GM10266 (cell line): ENCODE measurements around the gene RNFT2.

Experiments used
- DNase-seq: peaks from one replicate; pipeline ENCODE4 v3.0.0; 2012; ENCODE audit errors: extremely low spot score
- TF ChIP-seq, protein P1 (sequence below): IDR thresholded peaks from 2 replicates; pipeline ENCODE4 v1.5.1; 2012; ENCODE audit warnings: mild to moderate bottlenecking, low read depth; ENCODE audit not compliant: control insufficient read depth, insufficient read depth; ENCODE audit errors: missing control alignments

Gene RNFT2

GRCh38 chr12:116798719-116799118 lies 60.6 kb downstream of the RNFT2 start:
- TF ChIP-seq, protein P1, sequence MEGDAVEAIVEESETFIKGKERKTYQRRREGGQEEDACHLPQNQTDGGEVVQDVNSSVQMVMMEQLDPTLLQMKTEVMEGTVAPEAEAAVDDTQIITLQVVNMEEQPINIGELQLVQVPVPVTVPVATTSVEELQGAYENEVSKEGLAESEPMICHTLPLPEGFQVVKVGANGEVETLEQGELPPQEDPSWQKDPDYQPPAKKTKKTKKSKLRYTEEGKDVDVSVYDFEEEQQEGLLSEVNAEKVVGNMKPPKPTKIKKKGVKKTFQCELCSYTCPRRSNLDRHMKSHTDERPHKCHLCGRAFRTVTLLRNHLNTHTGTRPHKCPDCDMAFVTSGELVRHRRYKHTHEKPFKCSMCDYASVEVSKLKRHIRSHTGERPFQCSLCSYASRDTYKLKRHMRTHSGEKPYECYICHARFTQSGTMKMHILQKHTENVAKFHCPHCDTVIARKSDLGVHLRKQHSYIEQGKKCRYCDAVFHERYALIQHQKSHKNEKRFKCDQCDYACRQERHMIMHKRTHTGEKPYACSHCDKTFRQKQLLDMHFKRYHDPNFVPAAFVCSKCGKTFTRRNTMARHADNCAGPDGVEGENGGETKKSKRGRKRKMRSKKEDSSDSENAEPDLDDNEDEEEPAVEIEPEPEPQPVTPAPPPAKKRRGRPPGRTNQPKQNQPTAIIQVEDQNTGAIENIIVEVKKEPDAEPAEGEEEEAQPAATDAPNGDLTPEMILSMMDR = no peak
- DNase-seq = no peak

- TF ChIP-seq, protein P1 = no peak
- no peak for DNase-seq
Observed at GRCh38 chr12:116799955-116800354, 61.8 kb downstream of the RNFT2 start.

DNA sequence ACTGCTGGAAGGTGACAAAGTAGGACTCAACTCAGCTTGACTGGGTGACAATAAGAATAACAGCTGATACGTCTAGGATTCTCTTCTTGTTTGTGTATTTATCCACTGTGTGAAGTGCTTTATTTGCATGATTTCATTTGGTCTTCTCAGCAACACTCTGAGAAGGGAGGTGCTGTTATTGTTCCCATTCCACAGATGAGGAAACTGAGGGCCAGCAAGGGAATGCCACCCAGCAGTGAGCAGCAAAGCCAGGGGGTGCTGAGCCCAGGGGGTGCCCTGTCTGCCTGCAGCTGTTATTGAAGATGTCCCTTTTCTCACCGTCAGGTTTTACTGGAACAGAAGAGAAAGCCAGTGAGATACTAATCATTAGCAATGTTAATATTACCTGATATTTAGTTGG lies 62.8 kb downstream of the RNFT2 start:
- DNase-seq = no peak
- TF ChIP-seq, protein P1 = no peak

DNA sequence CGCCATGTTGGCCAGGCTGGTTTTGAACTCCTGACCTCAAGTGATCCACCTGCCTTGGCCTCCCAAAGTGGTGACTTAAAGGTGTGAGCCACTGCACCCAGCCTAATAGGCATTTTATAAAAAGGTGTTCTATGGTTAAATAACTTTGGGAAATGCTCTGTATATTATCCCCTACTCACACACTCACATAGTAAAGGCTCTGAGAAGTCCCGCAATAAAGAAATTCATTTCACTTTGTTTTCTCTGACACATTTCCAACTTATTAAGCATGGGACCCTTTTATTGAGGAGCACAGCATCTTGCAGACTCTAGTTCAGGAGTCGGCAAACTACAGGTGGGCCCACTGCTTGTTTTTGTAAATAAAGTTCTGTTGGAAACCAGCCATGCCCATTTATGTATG lies 63.9 kb downstream of the RNFT2 start:
- TF ChIP-seq, protein P1 = no peak
- DNase-seq = no peak

DNA sequence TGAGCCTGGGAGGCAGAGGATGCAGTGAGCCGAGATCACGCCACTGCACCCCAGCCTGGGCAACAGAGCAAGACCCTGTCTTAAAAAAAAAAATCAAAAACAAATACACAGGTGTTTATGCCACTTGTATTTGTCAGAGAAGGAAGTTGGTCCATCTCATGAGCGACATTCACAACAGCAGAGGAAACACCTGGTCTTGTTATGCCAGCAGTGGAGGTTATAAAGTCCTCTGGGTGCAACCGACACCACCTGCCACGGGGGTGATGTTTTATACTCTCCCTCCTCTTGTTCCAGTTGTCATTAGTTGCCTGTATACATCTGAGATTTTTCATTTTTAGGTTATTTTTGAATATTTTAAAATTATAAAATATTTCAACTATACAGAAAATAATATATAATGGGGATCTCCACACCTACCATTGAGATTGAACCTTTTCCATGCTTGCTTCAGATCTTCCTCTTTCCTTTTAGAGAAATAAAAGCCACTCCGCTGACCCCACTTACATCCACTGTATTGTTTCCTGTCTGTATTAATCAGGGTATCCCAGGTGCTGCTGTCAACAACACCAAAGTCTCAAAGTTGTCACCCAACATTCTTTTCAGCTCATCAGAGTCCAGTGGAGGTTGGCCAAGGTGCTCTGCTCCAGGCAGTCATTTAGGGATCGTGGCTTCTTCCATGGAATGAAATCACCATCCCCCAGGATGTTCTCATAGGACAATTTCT lies 65.1 kb downstream of the RNFT2 start:
- TF ChIP-seq, protein P1 = no peak
- DNase-seq = no peak

DNA sequence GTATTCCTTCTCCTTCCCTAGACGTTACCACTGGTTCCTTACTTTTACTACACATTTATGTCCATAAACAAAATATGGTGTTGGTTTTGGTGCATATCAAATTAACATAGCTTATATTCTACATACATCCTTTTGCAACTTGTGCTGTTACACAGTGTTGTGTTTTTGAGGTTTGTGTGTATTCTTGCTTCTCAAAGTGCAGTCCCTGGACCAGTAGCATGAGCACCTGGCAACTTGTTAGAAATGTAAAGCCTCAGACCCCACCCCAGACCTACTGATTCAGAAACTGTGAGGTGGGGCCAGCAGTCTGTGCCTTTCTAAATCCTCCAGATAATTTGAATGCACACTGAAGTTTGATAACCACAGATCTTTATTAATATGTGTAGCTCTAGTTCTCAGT lies 65.9 kb downstream of the RNFT2 start:
- TF ChIP-seq, protein P1 = no peak
- no peak for DNase-seq

GRCh38 chr12:116806845-116807440 lies 68.8 kb downstream of the RNFT2 start:
- TF ChIP-seq, protein P1 = no peak
- no peak for DNase-seq
